ENCODE measurements around the gene QRSL1. TPM values are rescaled to one million over a fixed set of nuclear protein-coding genes. Genes with fewer than 3 reads are reported as not detected.
A peak's percentile ranks its signal among the peaks of the same experiment; 100 is the strongest.

QRSL1 gene
- total RNA-seq, 4 donors from 2014 or later = 17.2 to 26.7 (median 25.1) TPM

DNA sequence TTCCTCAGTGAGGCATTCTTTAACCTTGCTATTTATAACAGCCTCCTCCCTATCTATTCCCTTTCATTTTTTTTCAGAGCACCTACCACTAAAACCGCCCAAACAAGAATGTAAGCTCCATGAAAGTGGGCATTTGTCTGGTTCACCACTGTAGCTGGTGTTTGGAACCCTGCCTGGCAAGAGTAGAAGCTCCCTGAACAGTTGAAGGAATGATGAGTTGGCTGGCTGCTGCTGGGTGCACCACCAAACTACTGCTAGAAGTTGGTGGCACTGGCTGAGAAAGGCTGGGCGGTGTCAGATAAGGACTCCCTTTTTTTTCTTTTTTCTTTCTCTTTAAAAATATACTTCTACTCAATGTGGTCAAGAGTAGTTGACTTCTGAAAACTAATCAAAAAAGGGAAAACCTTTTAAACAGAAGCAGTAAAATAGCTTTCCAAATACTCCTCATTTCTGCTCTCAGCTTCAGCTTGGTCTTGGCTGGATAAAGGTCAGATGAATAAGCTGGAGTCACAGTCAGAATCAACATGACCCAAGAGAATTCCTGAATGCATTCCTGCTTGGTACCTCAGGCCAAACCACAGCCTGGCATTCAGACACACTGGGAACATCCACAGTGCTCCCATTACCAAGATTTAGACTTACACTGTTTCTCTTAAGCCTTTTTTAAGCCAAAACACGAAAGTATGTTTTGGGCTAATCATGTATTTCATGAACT is 38.1 kb upstream of the QRSL1 start:
- peak in 1 of 2 donors; percentile 29 for DNase-seq
- Histone ChIP-seq H3K4me1 (peaks cover 3 to 14% of the 10 kb centered on the region in 2 donors), H3K27me3 (no peaks in the 10 kb centered on the region), H3K27ac (peak overlapping the region; percentile 26 to 81 (median 59)), H3K4me3 (no peak overlapping the region), H3K9me3 (no peaks in the 10 kb centered on the region), H3K36me3 (peaks cover 0 to 11% of the 10 kb centered on the region in 2 donors)
- ATAC-seq = peak; percentile 96 to 97
- TF ChIP-seq, protein P1, sequence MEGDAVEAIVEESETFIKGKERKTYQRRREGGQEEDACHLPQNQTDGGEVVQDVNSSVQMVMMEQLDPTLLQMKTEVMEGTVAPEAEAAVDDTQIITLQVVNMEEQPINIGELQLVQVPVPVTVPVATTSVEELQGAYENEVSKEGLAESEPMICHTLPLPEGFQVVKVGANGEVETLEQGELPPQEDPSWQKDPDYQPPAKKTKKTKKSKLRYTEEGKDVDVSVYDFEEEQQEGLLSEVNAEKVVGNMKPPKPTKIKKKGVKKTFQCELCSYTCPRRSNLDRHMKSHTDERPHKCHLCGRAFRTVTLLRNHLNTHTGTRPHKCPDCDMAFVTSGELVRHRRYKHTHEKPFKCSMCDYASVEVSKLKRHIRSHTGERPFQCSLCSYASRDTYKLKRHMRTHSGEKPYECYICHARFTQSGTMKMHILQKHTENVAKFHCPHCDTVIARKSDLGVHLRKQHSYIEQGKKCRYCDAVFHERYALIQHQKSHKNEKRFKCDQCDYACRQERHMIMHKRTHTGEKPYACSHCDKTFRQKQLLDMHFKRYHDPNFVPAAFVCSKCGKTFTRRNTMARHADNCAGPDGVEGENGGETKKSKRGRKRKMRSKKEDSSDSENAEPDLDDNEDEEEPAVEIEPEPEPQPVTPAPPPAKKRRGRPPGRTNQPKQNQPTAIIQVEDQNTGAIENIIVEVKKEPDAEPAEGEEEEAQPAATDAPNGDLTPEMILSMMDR (IDR thresholded peaks at IDR 0.05 in 4 of 5, conservative IDR thresholded peaks at IDR 0.05 in 1 of 5) = no peak
- TF ChIP-seq POLR2A (IDR thresholded peaks at IDR 0.05) = no peak
- intact Hi-C loops (cut with DNase I; ENCODE audit: low total_unique reads) (no loop called here), in situ Hi-C loops (cut with MboI; ENCODE audit: low sequenced_read_pairs in 4 of 4) (loop anchor here in 1 of 4 donors (25.0 kb wide), 1 partner anchor 396 kb away; no protein-coding TSS in a partner anchor)

DNA sequence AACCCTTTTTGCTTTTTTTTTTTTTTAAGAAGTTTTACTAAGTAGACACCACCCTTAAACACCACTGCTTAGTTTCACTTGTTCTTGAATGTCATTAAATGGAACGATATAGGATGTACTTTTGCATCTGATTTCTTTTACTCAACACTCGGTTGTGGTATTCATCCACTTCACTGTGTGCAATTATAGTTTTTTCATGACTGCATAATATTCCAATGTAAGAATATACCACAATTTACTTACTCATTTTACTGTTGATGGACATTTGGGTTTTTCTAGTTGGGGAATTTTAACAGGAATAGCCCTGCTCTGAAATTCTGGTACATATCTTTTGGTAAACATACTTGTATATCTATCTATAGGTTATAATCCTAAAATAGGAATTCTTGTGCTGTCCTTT is 29.9 kb upstream of the QRSL1 start:
- DNase-seq = no peak
- Histone ChIP-seq H3K27me3 (no peaks in the 10 kb centered on the region), H3K27ac (no peak overlapping the region), H3K36me3 (no peaks in the 10 kb centered on the region), H3K9me3 (no peaks in the 10 kb centered on the region), H3K4me1 (no peaks in the 10 kb centered on the region), H3K4me3 (no peak overlapping the region)
- intact Hi-C loops (cut with DNase I; ENCODE audit: low total_unique reads) = no loop called here
- no peak for ATAC-seq
- in situ Hi-C loops (cut with MboI; ENCODE audit: low sequenced_read_pairs in 4 of 4) = loop anchor here in 1 of 4 donors (25.0 kb wide), 1 partner anchor 388 kb away; no protein-coding TSS in a partner anchor
- TF ChIP-seq, protein P1 (IDR thresholded peaks at IDR 0.05 in 4 of 5, conservative IDR thresholded peaks at IDR 0.05 in 1 of 5) = no peak
- no peak for TF ChIP-seq POLR2A (IDR thresholded peaks at IDR 0.05)

DNA sequence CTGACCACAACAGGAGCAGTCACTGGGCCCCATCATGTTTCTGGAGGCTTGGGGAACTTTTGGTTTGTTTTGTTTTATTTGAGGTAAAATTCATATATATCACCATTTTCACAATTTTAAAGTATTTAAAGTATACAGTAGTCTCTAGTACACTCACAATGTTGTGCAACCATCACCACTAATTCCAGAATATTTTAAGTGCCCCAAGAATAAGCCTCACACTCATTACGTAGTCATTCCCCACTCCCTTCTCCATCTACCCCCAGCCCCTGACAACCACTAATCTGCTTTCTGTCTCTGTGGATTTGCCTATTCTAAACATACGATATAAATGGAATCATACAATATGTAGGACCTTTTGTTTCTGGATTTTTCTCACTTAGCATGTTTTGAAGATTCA is 29.0 kb upstream of the QRSL1 start:
- no peak for ATAC-seq
- Histone ChIP-seq H3K4me1 (no peaks in the 10 kb centered on the region), H3K9me3 (no peaks in the 10 kb centered on the region), H3K27ac (no peak overlapping the region), H3K4me3 (no peak overlapping the region), H3K27me3 (no peaks in the 10 kb centered on the region), H3K36me3 (no peaks in the 10 kb centered on the region)
- no peak for TF ChIP-seq POLR2A (IDR thresholded peaks at IDR 0.05)
- TF ChIP-seq, protein P1 (IDR thresholded peaks at IDR 0.05 in 4 of 5, conservative IDR thresholded peaks at IDR 0.05 in 1 of 5) = no peak
- intact Hi-C loops (cut with DNase I; ENCODE audit: low total_unique reads) (no loop called here), in situ Hi-C loops (cut with MboI; ENCODE audit: low sequenced_read_pairs in 4 of 4) (loop anchor here in 2 of 4 donors (10.0 to 25.0 kb wide), 2 partner anchors 384 to 387 kb away; no protein-coding TSS in a partner anchor)
- no peak for DNase-seq

DNA sequence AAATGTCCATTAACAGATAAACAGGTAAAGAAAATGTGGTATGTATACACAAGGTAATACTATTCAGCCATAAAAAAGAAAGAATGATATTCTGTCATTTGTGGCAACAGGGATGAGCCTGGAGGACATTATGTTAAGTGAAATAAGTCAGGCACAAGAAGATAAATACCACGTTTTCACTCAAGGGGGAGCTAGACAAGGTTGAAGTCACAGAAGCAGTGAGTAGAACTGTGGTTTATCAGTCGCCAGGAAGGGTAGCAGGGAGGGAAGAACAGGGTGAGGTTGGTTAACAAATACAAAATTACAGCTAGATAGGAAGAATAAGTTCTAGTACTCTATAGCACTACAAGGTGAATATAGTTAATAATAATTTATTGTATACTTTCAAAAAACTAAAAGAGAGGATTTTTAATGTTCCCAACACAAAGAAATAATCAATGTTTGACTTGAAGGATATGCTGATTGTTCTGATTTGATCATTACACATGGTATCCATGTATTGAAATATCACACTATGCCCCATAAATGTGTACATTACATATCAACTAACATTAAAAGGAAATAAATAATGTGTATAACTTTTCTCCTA is 21.2 kb upstream of the QRSL1 start:
- H3K36me3 ChIP-seq = no peaks in the 10 kb centered on the region
- ATAC-seq (no peak), DNase-seq (no peak)
- no peaks in the 10 kb centered on the region for H3K27me3 ChIP-seq
- intact Hi-C loops (cut with DNase I; ENCODE audit: low total_unique reads) = loop anchor here (1.0 kb wide), 1 partner anchor 371 kb away; no protein-coding TSS in a partner anchor
- no peak for TF ChIP-seq POLR2A (IDR thresholded peaks at IDR 0.05)
- TF ChIP-seq, protein P1 (IDR thresholded peaks at IDR 0.05 in 4 of 5, conservative IDR thresholded peaks at IDR 0.05 in 1 of 5) = peak in 3 of 5 experiments; percentile 17 to 36 (median 18)
- peaks cover 0 to 15% of the 10 kb centered on the region in 2 donors for H3K4me1 ChIP-seq
- in situ Hi-C loops (cut with MboI; ENCODE audit: low sequenced_read_pairs in 4 of 4) = loop anchor here in 2 of 4 donors (10.0 to 25.0 kb wide), 2 partner anchors 377 to 379 kb away; no protein-coding TSS in a partner anchor
- H3K27ac ChIP-seq = no peak overlapping the region
- H3K9me3 ChIP-seq = no peaks in the 10 kb centered on the region
- H3K4me3 ChIP-seq = no peak overlapping the region
